DND-41 (cell line): ENCODE results near the gene COQ5.

Experiments
- CTCF ChIP-seq: IDR thresholded peaks from 2 replicates; pipeline ENCODE4 v1.5.1; 2012; ENCODE audit warnings: borderline replicate concordance, low read length, moderate library complexity, mild to moderate bottlenecking; ENCODE audit not compliant: poor library complexity, severe bottlenecking; ENCODE audit errors: extremely low read depth
- EZH2 ChIP-seq: IDR thresholded peaks from 3 replicates; pipeline ENCODE4 v1.6.1; 2012; ENCODE audit warnings: borderline replicate concordance, low read depth, mild to moderate bottlenecking, moderate library complexity, low read length, inconsistent platforms; ENCODE audit not compliant: severe bottlenecking

- no peak for TF ChIP-seq CTCF
- TF ChIP-seq EZH2 = no peak
Observed at GRCh38 chr12:120540445-120540844, 11.5 kb upstream of the COQ5 start.
